NCI-H146 (cell line): Measurements from ENCODE around the gene LZIC.
"Not testable (repeated sequence)": the region's sequence is repeated elsewhere in the genome, so short reads cannot be mapped to it uniquely, and the experiment has no call there.

ENCODE experiments used
- DNase-seq: peaks from one replicate; lab custom pipeline; 2025; lab: John Stamatoyannopoulos, UW

LZIC gene

GRCh38 chr1:9942939-9943788 is at the start of gene LZIC, which contains the start of gene NMNAT1:
Gene LZIC, minus strand, starts transcription at chr1:9943391. Its CDS starts 6,772 bp downstream, at chr1:9936619.
Gene NMNAT1, plus strand, starts transcription at chr1:9943475. Its CDS starts 28,599 bp downstream, at chr1:9972074.
- peak; percentile 66 for DNase-seq

- no peak for DNase-seq
Observed at GRCh38 chr1:9992910-9993309, 49.7 kb upstream of the LZIC start.

GRCh38 chr1:9990944-9991343 is 47.8 kb upstream of the LZIC start:
- DNase-seq, result no peak

GRCh38 chr1:9989773-9990172 is 46.6 kb upstream of the LZIC start:
- no peak for DNase-seq

GRCh38 chr1:9985001-9985400 is 41.8 kb upstream of the LZIC start:
- no peak for DNase-seq

- no peak for DNase-seq
Observed at GRCh38 chr1:9984253-9984652, 41.1 kb upstream of the LZIC start.

- DNase-seq, result no peak
Observed at GRCh38 chr1:9960706-9961562, 17.7 kb upstream of the LZIC start.

- no peak for DNase-seq
Observed at GRCh38 chr1:9960011-9960410, 16.8 kb upstream of the LZIC start.

- no peak for DNase-seq
Observed at GRCh38 chr1:9957726-9958125, 14.5 kb upstream of the LZIC start.

- DNase-seq, result no peak
Observed at GRCh38 chr1:9946315-9946714, 3.1 kb upstream of the LZIC start.

- no peak for DNase-seq
Observed at GRCh38 chr1:9942399-9942938, 722 bp downstream of the LZIC start.

- DNase-seq, result peak; percentile 9
Observed at GRCh38 chr1:9929431-9930385, 13.5 kb downstream of the LZIC start.

- no peak for DNase-seq
Observed at GRCh38 chr1:9927259-9927658, 15.9 kb downstream of the LZIC start.

GRCh38 chr1:9922342-9922741 is 20.8 kb downstream of the LZIC start:
- peak; percentile 6 for DNase-seq

- no peak for DNase-seq
Observed at GRCh38 chr1:9920606-9921005, 22.6 kb downstream of the LZIC start.

- no peak for DNase-seq
Observed at GRCh38 chr1:9917901-9918300, 25.3 kb downstream of the LZIC start.

GRCh38 chr1:9917495-9917894 is 25.7 kb downstream of the LZIC start:
- not testable (repeated sequence) for DNase-seq

- no peak for DNase-seq
Observed at GRCh38 chr1:9916452-9916851, 26.7 kb downstream of the LZIC start.

- DNase-seq, result no peak
Observed at GRCh38 chr1:9914610-9914937, 28.6 kb downstream of the LZIC start.

GRCh38 chr1:9912264-9912936 is 30.8 kb downstream of the LZIC start:
- no peak for DNase-seq
